DND-41 (cell line): ENCODE measurements around the gene GEMIN7.

ENCODE experiments used
- ATAC-seq: fragments of 200-7000 bp; cut with Tn5 transposase; 3 replicates; pipeline ENCODE4 v1.9.1; 2021; ENCODE audit warnings: low read depth; ENCODE audit not compliant: insufficient read depth
- DNase-seq: peaks from one replicate; pipeline ENCODE4 v3.0.0-alpha.2; 2020
- H2AFZ ChIP-seq: 2 replicates; pipeline ENCODE4 v1.6.0; 2012; ENCODE audit warnings: low read depth, low read length
- H3K27ac ChIP-seq: 2 replicates; pipeline ENCODE4 v1.5.1; 2012; ENCODE audit warnings: low read length, inconsistent platforms
- H3K27me3 ChIP-seq: fragments of 200-600 bp; sonication (generic); 2 replicates; pipeline ENCODE4 v1.6.0; 2012; ENCODE audit warnings: low read length, mild to moderate bottlenecking, inconsistent platforms; ENCODE audit not compliant: insufficient read depth, poor library complexity
- H3K36me3 ChIP-seq: 2 replicates; pipeline ENCODE4 v1.5.1; 2012; ENCODE audit warnings: low read length, inconsistent platforms; ENCODE audit not compliant: insufficient read depth
- H3K4me1 ChIP-seq: 2 replicates; pipeline ENCODE4 v1.5.1; 2012; ENCODE audit warnings: mild to moderate bottlenecking, low read length; ENCODE audit not compliant: insufficient read depth
- H3K4me2 ChIP-seq: 2 replicates; pipeline ENCODE4 v1.6.0; 2012; ENCODE audit warnings: mild to moderate bottlenecking, moderate library complexity, low read length, inconsistent platforms; ENCODE audit not compliant: insufficient read depth
- H3K4me3 ChIP-seq, 2 experiments: fragments of 200-600 bp in 1 of 2; shearing (Covaris generic) in 1 of 2; 2 replicates each; pipeline ENCODE4 v1.5.1; 2012 to 2016; ENCODE audit warnings: inconsistent platforms in 2 of 2, low read length in 2 of 2, mild to moderate bottlenecking in 2 of 2, low read depth in 1 of 2, moderate library complexity in 1 of 2
- H3K79me2 ChIP-seq: 2 replicates; pipeline ENCODE4 v1.6.0; 2012; ENCODE audit warnings: low read length, inconsistent platforms; ENCODE audit not compliant: insufficient read depth
- H3K9ac ChIP-seq: 2 replicates; pipeline ENCODE4 v1.6.0; 2012; ENCODE audit warnings: low read depth, mild to moderate bottlenecking, inconsistent platforms, low read length, moderate library complexity
- H3K9me3 ChIP-seq: 2 replicates; pipeline ENCODE4 v1.5.1; 2012; ENCODE audit warnings: low read length, moderate library complexity, mild to moderate bottlenecking, inconsistent platforms; ENCODE audit not compliant: insufficient read depth, severe bottlenecking
- H4K20me1 ChIP-seq: 2 replicates; pipeline ENCODE4 v1.6.0; 2012; ENCODE audit warnings: low read length; ENCODE audit not compliant: insufficient read depth
- EZH2 ChIP-seq: IDR thresholded peaks from 3 replicates; pipeline ENCODE4 v1.6.1; 2012; ENCODE audit warnings: borderline replicate concordance, low read depth, mild to moderate bottlenecking, moderate library complexity, low read length, inconsistent platforms; ENCODE audit not compliant: severe bottlenecking
- TF ChIP-seq, protein P1 (sequence below): IDR thresholded peaks from 2 replicates; pipeline ENCODE4 v1.5.1; 2012; ENCODE audit warnings: borderline replicate concordance, low read length, moderate library complexity, mild to moderate bottlenecking; ENCODE audit not compliant: poor library complexity, severe bottlenecking; ENCODE audit errors: extremely low read depth

The GEMIN7 gene

DNA sequence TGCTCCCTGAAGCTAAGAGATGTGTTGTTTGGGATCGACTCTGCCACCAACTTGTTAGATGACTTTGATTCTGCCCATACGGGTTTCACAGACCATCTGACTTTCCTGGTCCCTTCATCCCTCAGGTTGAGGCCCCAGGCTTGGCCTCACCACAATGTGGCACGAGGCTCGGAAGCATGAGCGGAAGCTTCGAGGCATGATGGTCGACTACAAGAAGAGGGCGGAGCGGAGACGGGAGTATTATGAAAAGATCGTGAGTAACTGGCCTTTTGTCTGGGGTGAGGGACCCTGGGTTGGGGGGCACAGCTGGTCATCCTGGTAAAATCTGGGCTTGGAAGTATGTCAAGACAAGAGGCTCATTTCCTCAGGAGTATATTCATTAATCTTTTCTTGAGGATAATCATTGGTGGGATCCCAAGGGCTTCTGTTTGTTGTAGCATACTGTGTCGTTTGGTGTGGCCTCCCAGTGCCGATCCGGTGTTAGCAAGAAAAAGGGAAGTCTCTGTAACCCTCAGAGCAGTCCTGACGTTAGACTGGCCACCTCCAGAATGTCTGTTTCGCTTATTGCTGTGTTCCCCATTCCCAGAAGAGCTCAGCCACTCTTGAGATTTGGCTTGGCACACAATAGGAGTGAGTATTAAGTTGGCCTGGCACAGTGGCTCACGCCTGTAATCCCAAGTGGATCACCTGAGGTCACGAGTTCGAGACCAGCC is 38.8 kb upstream of the GEMIN7 start:
- peaks cover 61% of the 10 kb centered on the region for H3K79me2 ChIP-seq
- H2AFZ ChIP-seq, result no peak overlapping the region
- peak overlapping the region; percentile 90 for H3K4me2 ChIP-seq
- TF ChIP-seq EZH2, result no peak
- TF ChIP-seq, protein P1, sequence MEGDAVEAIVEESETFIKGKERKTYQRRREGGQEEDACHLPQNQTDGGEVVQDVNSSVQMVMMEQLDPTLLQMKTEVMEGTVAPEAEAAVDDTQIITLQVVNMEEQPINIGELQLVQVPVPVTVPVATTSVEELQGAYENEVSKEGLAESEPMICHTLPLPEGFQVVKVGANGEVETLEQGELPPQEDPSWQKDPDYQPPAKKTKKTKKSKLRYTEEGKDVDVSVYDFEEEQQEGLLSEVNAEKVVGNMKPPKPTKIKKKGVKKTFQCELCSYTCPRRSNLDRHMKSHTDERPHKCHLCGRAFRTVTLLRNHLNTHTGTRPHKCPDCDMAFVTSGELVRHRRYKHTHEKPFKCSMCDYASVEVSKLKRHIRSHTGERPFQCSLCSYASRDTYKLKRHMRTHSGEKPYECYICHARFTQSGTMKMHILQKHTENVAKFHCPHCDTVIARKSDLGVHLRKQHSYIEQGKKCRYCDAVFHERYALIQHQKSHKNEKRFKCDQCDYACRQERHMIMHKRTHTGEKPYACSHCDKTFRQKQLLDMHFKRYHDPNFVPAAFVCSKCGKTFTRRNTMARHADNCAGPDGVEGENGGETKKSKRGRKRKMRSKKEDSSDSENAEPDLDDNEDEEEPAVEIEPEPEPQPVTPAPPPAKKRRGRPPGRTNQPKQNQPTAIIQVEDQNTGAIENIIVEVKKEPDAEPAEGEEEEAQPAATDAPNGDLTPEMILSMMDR, result no peak
- DNase-seq, result no peak
- peaks cover 50% of the 10 kb centered on the region for H4K20me1 ChIP-seq
- H3K36me3 ChIP-seq, result peaks cover 57% of the 10 kb centered on the region
- no peaks in the 10 kb centered on the region for H3K27me3 ChIP-seq
- no peak for ATAC-seq
- peak overlapping the region; percentile 98 for H3K9ac ChIP-seq
- peak overlapping the region; percentile 98; the same call in 1 of the 2 replicates for H3K27ac ChIP-seq
- H3K4me1 ChIP-seq, result peaks cover 38% of the 10 kb centered on the region
- H3K9me3 ChIP-seq, result no peaks in the 10 kb centered on the region
- H3K4me3 ChIP-seq, result peak overlapping the region; percentile 70 to 77

DNA sequence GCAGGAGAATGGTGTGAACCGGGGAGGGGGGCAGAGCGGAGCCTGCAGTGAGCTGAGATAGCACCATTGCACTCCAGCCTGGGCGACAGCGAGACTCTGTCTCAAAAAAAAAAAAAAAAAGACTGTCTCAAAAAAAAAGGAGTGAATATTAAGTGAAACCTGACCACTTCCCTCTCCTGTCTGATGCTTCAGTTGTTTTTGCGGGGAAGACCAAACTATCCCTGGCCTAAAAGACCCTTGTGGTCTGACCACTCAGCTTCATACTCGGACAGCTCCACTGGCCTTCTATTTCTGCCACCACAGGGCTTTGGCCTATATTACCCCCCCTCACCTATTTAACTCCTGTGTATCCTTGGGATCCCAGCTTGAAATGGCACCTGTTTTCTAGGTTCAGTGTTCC is 37.9 kb upstream of the GEMIN7 start:
- DNase-seq, result no peak
- Histone ChIP-seq H3K36me3 (peaks cover 66% of the 10 kb centered on the region), H3K4me1 (peaks cover 38% of the 10 kb centered on the region), H3K9ac (no peak overlapping the region), H3K79me2 (peaks cover 70% of the 10 kb centered on the region), H3K27me3 (no peaks in the 10 kb centered on the region), H3K4me3 (peak overlapping the region in 1 of 2 experiments; percentile 29; a peak in 1 of 4 replicates), H4K20me1 (peaks cover 59% of the 10 kb centered on the region), H2AFZ (no peak overlapping the region), H3K27ac (no peak overlapping the region), H3K4me2 (peak overlapping the region; percentile 40; the same call in 1 of the 2 replicates), H3K9me3 (no peaks in the 10 kb centered on the region)
- TF ChIP-seq EZH2, result no peak
- TF ChIP-seq, protein P1, result no peak
- no peak for ATAC-seq

DNA sequence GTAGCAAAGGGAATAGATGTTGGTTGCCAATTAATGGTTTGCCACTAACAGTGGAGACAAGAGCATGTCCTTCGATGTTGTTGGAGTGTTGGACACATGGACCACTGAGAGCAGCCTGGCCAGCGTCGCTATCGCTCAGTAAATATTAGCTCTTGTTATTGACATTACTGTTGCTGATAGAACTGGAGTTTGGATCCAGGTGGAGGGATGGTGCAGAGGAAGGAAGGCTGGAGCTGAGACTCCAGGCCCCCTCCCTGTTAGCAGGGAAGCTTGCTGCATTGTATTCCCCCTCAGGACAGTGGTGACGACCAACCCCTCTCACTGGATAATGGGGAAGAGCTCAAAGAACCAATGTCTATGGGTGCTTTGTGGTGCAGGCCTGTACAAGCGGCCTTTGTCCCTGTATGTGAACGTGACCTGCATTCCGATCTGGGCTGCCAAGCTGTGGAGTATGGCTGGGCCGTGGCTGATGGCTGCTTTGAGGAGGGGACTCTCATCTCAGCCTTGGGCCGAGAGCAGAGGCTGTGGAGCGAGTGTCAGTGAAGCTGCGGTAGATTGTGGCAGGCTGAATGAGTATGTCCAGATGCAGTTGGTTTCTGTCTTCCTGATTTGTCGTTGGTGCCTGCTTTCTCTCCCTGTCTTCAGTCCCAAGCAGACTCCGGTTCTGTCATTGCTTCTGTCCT is 33.2 kb upstream of the GEMIN7 start:
- Histone ChIP-seq H3K27me3 (no peaks in the 10 kb centered on the region), H3K79me2 (peaks cover 96% of the 10 kb centered on the region), H3K27ac (no peak overlapping the region), H3K36me3 (peaks cover 71% of the 10 kb centered on the region), H3K4me3 (no peak overlapping the region), H3K4me2 (no peak overlapping the region), H2AFZ (no peak overlapping the region), H3K4me1 (peaks cover 16% of the 10 kb centered on the region), H3K9ac (no peak overlapping the region), H3K9me3 (no peaks in the 10 kb centered on the region), H4K20me1 (peaks cover 79% of the 10 kb centered on the region)
- no peak for ATAC-seq
- TF ChIP-seq EZH2, result no peak
- TF ChIP-seq, protein P1, result no peak
- no peak for DNase-seq
